Putamen (tissue), 1 donor: ENCODE results near the gene BTBD19.
A peak's percentile ranks its signal among the peaks of the same experiment; 100 is the strongest.
"Not testable (repeated sequence)": the region's sequence is repeated elsewhere in the genome, so short reads cannot be mapped to it uniquely, and the experiment has no call there.

Experiments used
- DNase-seq: peaks from one replicate; pipeline ENCODE4 v3.0.0-alpha.2; 2016; ENCODE audit warnings: low spot score

The BTBD19 gene

DNA sequence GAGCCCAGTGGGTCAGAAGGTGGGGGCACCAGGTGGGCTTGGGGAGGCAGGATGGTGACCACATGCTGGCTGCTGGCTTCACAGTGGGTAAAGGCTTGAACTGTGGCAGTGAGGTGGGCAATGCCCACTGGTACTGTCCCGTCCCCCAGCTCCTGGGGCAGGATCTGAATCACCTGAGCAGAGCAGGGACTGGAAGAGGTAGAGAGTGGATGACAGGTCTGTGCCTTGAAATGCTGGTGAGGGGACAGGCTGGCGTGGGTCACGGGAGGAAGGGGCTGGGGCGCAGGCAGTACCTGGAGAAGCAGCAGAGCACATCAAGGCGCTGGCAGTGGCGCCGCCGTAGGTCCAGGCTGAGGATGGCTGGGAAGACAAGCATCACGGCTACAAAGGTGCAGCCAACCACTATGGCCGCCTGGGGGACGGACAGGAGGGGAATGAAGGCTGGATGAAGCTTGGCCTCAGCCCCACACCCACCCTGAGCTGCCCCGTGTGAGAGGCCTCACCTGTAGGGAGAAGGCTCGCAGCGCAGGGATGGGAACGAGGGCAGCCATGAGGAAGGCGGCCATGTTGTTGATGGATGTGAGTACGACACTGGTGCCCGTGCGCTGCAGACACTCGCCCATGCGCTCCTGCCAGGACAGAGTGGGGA, 19.8 kb downstream of the BTBD19 start:
- DNase-seq = no peak

DNA sequence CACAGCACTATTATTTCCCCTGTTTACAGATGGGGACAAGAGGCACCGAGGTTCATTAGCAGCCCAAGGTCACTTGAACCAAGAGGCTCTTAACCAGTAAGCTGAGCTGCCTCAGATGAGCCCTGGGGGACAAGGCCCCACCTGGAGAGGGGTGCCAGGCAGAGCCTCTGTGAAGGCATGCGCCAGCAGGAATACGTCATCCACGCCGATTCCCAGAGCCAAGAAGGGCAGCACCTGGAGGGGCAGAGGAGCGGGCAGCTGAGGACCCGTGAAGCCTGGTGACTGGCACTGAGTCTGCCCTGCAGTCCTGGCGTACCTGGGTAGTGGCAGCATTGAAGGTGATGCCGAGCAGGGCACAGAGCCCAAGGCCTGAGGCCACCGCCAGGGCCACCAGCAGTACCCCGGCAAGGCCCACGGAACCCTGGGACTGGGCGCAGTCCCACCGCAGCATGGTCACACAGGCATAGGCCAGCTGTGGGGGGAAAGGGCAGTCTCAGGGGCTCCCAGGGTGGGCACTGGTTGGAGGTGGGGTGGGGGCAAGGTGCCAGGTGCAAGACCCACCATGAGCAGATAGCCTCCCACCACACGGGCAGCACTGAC, 20.6 kb downstream of the BTBD19 start:
- DNase-seq = no peak

DNA sequence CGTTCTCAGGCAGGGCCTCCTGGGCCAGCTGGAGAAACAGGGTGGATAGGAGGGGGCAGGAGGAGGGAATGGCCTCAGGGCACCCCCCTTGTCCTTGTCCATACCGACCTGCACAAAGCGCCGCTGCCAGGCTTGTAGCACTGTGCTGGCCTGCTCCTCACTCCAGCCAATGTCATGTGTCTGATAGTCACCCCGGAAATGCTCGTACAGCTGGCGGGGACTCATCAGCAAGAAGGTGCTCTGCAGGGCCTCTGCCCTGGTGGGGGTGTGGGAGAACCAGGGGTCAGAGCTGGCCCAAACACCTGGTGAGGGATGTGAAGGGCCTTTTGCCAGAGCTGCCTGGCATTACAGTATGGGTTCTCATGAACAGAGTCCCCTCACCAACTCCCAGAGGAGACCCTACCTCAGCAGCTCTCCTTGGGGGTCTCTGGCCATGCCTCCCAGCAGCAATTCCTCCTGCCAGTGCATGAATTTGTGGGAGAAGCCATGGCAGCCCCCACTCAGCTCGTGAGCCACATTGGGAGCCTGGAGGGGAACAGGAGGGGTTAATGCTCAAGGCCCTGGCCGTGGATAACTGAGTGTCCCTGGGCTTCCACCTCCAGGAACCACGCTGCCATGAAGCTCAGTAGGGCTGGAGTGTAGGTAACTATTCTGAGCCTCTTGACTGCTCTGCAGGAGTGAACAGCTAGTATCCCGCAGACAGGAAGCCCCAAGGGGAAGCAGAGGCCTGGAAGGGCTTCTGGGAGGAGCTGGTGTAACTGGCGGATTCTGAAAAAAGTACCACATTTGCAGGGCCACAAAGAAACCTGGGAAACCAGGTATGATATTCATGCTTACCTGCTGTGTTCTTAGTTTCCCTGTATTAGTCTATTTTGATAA, 21.4 kb downstream of the BTBD19 start:
- no peak for DNase-seq

DNA sequence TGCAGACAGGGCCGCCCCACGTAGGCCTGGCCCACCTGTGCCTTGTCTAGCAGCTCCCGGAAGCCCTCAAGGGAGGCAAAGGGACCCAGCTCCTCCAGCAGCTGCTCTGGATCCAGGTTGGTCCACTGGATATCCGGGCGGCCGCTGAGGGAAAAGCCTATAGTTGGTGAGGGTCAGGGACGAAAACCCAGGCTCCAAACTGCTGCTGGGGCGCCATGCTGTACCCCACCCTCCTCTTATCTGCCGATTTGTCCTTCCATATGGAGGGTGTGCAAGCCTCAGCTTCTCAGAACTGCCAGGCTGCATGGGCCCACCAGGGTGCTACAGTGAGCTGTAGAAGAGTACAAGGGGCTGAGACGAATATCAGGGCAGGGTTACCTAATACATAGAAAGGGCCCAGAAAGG, 22.6 kb downstream of the BTBD19 start:
- DNase-seq = no peak

DNA sequence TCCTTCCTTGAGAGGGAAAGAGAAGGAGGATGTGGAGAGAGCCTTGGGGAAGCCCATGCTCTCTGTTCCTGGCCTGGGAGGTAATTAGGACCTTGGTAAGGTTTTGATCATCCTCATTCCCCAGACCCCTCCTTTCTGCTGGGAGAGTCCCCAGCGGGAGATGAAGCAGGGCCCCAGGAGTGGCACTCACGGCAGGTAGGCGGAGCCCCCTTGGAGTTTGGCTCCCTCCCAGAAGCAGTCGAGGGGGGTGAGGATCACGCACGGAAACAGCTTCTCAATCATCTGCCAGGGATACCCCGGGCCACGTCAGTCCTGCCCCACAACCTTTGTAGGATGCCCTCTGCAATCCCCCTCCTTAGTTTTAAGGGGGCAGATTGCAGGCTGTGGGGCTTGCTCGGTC, 23.2 kb downstream of the BTBD19 start:
- DNase-seq = no peak

DNA sequence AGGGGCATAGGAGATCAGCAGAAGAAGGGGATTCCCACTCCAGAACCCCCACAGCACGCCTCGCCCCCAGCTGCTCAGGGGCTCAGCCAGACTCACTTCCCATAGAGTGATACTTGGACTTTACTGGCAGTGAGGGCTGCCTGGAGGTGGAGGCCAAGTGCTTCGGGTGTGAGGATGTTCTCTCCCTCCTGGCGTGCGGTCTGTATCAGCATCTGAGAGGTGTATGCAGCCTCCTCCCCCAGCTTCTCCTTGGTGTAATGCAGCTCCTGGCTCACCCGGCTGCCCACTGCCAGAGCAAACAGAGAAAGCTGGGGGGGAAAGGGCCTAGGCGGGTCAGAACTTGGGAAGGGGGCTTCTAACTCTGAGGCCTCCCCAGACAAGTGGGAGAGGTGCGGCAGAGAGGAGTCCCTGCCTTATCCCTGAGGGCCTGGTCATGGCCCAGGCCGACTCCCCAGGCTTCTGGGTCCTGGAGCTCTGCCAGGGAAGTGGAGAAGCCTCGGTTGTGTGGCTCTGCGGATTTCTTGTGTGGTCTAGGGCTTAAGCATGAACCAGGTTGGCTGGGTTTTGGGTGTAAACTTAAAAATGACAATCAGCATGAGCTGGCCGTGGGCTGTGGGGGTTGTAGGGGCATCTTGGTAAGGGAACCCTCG, 23.9 kb downstream of the BTBD19 start:
- no peak for DNase-seq

DNA sequence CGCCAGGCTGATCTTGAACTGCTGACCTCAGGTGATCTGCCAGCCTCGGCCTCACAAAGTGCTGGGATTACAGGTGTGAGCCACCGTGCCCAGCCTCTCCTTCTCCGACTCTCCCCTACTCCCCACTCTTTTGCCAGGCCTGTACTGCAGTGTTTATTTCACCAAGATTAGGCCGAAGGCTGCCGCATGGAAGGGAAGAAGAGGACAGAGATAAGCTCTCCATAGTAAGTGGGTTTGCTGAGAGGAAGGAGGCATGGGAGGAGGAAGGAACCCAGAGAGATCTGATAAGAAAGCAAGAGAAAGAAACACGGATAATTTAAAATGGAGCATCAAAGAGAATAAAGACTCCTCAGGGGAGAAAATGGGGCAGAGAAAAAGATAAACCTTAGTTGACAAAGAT, 26.0 kb downstream of the BTBD19 start:
- no peak for DNase-seq

DNA sequence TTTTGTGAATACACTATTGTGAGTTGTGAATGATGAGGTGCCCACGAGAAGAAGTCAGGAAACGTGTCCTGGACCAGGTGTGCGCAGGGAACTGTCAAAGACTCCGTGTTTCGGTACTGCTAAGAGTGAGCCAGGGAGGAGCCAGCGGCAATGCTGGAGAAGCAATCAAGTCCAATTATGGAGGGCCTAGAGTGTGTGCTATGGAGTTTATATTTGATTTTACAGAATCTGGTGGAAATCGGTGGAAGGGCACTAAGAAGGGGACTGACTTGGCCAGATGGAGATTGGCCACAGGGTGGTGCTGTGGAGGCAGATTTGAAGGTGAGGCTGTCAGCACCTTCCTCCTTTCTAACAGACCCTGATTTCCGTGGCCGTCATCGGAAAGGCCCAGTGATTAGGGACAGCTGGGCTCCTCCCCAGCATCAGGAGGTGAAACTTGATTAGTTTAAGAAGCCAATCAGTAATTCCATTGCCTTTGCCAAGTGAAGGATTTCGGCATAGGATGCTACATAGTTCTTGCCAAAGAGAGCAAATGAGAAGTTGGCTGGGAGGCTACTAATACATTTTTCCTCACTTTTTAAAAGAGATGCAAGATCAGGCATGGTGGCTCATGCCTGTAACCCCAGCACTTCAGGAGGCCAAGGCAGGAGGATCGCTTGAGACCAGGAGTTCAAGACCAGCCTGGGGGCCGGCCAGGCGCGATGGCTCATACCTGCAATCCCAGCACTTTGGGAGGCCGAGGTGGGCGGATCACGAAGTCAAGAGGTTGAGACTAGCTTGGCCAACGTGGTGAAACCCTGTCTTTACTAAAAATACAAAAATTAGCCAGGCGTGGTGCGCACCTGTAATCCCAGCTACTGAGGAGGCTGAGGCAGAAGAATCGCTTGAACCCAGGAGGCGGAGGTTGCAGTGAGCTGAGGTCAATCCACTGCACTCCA, 27.7 kb downstream of the BTBD19 start:
- DNase-seq = peak; percentile 59

DNA sequence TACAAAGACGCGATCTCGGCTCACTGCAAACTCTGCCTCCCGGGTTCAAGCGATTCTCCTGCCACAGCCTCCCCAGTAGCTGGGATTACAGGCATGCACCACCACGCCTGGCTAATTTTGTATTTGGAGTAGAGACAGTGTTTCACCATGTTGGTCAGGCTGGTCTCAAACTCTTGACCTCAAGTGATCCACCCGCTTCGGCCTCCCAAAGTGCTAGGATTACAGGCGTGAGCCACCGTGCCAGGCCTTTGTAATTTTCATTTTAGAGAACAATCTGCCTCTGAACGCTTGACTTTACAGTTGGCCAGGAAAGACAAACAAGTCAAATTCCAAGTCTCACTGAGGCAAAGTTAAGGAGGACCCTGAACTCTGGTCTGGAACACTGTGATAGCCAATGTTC, 30.0 kb downstream of the BTBD19 start:
- DNase-seq = not testable (repeated sequence)

DNA sequence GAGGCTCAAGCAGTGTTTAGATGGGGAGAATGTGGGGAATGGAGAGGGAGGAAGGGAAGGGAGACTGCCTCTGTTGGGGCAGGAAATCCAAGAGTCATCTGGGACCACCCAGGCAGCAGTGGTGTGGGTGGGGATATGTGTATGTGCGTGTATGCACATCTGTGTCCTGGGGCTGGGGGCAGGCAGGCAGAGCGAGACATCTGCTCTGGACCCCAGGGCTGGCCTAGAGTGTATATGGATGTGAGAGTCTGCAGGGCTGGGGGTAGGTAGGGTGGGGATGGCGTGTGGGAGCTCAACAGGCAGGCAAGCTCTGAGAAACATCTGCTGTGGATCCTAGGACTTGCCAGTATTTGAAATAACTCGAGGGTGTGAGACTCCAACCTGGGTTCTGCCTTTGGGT, 31.3 kb downstream of the BTBD19 start:
- DNase-seq = no peak

DNA sequence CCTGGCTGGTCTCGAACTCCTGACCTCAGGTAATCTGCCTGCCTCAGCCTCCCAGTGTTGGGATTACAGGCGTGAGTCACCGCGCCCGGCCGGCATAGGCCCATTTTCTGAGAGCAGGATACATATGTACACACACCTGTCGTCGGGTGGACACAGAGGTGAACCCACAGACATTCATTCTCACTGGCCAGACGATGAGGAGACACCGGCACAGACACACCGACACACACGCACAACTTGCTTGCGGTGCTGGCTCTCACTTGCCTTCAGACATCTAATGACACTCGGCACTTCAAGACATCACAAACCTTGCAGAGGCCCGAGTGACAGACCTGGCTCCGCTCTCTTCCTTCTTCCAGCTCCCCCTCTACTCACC, 34.2 kb downstream of the BTBD19 start:
- DNase-seq = no peak

DNA sequence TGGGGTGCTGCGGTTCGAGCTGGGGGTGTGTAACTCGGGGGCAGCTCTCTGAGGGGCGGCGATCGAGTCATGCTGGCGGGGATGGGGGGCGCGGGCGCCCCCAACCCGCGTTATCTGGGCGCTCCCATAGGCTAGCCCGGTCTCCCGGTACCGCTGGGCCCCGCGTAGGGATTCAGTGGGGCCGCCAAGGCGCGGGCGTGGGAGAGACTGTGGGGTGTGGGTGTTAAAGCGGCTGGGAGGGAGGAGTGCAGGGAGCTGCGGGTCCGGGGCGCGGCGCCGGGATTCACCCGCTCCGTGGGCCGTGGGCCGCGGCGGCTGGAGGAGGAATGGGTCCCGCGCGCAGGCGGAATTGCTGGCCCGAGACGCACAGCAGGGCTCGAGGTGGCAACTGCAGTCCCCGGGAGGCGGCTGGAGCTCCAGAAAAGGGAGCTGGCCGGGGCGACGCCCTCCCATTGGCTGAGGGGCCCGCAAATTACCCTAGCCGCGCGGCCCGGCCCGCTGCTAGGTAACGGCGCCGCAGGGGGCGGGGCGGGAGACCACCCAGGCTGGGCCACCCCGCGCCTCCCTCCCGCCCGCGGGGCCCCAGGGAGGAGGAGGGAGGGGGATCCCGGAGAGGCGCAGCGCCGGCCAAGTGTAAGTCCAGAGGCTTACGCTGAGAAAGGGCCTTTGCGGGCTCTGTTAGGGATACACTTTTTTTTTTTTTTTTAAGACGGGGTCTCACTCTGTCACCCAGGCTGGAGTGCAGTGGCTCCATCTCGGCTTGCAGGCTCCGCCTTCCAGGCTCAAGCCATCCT, 34.7 kb downstream of the BTBD19 start, which contains the start of gene PTCH2:
Gene PTCH2 (minus strand): TSS at position 392 of the 794 bp plus-strand sequence. CDS start 321 bp downstream, at position 71.
- no peak for DNase-seq

DNA sequence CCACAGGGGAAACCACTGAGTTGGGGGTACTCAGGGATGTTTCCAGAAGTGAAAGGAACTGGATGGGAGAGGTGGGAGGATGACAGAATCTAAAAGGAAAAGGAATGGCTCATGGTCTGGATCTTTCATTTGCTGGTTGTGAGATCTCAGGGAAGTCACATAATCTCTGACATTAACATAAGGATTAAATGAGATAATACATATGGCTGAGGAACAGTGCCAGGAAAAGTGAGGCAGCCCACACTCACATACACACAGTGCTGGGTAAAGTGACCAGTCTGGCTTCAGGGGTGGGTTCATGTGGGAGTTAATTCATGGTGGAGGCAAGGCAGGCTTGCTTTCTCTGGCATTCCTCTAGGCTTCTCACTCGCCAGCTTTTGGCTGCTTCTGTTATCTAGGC, 38.7 kb downstream of the BTBD19 start:
- DNase-seq = no peak

DNA sequence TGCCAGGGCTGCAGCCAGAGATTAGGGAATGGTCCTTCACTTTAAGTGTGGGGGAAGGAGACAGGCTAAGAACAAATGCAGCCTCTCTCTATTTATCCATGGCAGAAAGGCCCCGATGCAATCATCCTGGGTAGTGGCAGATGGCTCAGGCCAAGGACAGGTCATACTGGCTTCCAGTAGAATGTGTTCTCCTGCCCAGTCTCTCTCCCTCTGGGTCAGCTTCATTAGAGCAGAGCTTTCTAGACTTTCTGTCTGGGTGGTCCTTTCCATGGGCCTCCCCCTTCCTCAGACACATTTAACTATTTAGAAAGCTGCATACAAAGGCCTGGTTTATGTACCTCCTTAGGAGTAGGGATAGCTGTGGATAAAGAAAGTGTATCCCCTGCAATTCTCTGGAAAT, 39.5 kb downstream of the BTBD19 start:
- DNase-seq = no peak

DNA sequence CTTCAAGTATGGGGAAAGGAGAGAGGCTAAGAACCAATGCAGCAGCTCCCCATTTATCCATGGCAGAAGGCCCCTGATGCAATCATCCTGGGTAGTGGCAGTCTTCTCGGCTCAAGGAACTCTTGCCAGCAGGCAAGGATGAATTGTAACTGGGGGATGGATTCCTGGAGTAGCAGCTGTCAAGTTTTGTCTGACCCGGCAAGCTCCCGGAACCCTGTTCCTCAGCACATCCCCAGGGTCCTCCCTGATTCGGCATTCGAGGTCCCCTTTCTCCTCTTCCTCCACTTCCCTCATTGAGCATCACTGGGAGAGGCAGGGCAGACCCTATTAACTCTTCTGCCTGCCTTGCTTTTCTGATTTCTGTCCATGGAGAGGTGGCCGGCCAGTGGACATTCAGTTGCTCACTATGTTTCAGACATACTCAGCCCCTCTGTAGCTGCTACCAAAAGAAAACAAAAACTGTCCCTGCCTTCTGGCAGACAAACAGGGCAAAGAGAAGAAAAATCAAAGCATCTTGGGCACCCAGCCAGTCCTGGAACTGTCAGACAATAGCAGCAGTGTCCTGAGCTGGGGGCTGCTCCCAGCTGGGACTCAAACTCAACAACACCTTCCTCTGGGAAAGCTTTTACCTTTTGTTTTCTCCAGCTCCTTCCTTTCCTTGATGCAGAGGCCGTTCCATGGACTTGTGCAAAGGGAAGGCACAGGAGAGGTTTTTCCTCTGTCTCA, 40.3 kb downstream of the BTBD19 start:
- no peak for DNase-seq

DNA sequence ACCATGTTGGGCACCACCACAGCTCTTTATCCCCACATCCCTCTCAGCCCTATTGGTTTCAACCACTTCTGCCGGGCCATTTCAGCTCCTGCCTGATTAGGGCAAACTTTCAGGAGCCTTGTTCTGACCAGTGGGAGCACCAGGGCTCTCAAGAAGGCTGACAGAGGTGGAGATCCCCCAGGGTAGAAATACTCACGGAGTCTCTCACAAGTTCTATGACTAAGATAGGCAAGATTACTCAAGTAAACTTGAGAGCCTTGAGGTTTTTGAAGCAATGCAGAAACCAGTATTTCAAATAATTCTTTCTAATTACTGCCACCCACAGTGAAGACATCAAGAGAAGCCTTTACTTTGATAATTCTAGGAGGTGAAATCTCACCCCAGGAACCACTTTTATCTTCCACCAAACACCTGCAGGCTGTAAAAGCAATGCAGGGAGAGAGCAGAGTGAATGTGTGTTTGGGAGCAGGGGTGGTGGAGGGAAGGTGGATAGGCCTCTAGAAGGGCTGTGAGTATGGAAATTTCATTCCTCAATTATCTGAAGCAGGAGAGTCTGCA, 41.3 kb downstream of the BTBD19 start:
- DNase-seq = no peak

DNA sequence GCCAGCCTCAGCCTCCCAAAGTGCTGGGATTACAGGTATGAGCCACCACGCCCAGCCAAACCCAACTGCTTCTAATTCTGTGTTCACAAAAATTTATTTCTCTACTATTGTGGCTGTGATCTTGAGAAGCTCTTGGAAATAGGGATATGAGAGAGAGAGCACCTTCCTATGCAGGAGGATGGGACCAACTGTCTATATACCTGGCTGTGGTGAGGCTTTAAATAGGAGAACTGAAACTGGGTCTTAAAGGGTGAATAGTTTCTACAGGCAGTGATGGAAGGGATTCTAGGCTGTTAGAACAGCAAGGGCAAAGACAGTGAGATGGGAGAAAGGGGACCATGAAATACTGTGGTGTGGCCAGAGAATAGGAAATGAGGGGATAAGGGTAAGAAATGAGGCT, 43.0 kb downstream of the BTBD19 start:
- DNase-seq = no peak

DNA sequence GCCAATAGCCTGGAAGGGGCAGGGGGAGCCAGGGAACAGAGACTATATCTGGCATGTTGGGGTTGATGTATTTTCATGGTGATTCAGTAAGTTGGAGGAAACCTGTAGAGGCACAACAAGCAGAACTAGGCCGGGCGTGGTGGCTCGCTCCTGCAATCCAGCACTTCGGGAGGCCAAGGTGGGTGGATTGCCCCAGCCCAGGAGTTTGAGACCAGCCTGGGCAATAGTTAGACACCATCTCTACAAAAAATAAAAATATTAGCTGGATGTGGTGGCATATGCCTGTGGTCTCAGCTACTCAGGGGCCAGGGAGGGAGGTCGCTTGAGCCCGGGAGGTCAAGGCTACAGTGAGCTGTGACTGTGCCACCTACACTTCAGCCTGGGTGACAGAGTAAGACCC, 44.9 kb downstream of the BTBD19 start:
- no peak for DNase-seq

DNA sequence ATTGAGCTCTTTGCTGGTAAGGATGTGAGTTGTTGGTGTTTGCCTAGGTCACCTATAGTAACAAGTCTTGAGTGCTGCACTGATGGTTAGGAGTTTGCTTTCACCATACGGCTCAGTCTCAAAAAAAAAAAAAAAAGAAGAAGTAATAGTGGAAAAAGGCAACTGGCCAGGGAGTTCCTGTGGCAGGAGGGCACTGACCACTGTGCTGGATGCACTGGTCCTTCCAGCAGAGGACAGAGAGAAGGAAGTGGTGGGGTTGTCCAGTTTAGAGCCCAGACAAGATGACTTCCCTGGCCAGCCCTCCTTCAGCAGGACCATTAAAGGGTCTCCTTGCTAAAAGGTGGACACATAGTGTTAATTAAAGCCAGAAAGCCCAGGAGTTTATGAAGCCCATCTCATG, 46.6 kb downstream of the BTBD19 start:
- DNase-seq = no peak

DNA sequence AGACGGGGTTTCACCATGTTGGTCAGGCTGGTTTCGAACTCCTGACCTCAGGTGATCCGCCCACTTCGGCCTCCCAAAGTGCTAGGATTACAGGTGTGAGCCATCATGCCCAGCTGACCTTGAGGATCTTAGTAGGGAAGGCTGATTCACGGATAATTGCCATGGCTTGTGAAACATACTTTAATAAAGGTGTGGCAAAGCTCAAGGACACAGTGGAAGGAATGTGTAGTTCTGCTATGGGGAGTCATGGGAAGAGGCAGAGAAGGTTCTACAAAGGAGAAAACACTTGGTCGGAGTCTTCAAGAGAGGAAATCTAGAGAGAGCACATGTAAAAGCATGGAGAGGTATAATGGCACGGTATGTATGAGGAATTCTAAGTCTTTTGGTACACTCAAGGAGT, 47.4 kb downstream of the BTBD19 start:
- no peak for DNase-seq
